OCI-LY7 (cell line): ENCODE measurements around the gene RSAD2. TPM values are rescaled to one million over a fixed set of nuclear protein-coding genes. Genes with fewer than 3 reads are reported as not detected.

Experiments
- BruUV-seq: library from RNA; stranded (reverse); fragments of 400-500 nt; replicated peaks from 2 replicates; lab custom pipeline; 2021; lab: Mats Ljungman, UMichigan
- CTCF ChIA-PET: fragments of 300-600 bp; sonication (Branson Sonifier 250); formaldehyde crosslinking; loops from one replicate; lab custom pipeline; 2022; ENCODE audit warnings: antibody characterized with exemption; ENCODE audit not compliant: unreplicated experiment; lab: Charles Lee
- POLR2A ChIA-PET: fragments of 300-600 bp; sonication (Branson Sonifier 250); formaldehyde crosslinking; loops from one replicate; lab custom pipeline; 2022; ENCODE audit warnings: antibody characterized with exemption; lab: Charles Lee
- DNase-seq: peaks from one replicate; pipeline ENCODE4 v3.0.0-alpha.2; 2015; ENCODE audit warnings: low spot score
- H2AFZ ChIP-seq: fragments of 200-600 bp; sonication (generic), shearing (Covaris generic); 2 replicates; pipeline ENCODE4 v1.6.1; 2014; ENCODE audit warnings: mild to moderate bottlenecking, antibody characterized with exemption, low read length, moderate library complexity
- H3K27ac ChIP-seq: fragments of 200-600 bp; sonication (generic); 2 replicates; pipeline ENCODE4 v1.5.1; 2014; ENCODE audit warnings: mixed run types, low read depth, mild to moderate bottlenecking, moderate library complexity, low read length, inconsistent platforms; ENCODE audit not compliant: poor library complexity, severe bottlenecking
- H3K36me3 ChIP-seq: fragments of 200-600 bp; sonication (generic); 2 replicates; pipeline ENCODE4 v1.6.1; 2014; ENCODE audit warnings: mild to moderate bottlenecking, antibody characterized with exemption, low read length, moderate library complexity, mixed read lengths; ENCODE audit not compliant: insufficient read depth
- H3K4me1 ChIP-seq: fragments of 200-600 bp; sonication (generic); 2 replicates; pipeline ENCODE4 v1.5.1; 2014; ENCODE audit warnings: mild to moderate bottlenecking, low read length; ENCODE audit not compliant: insufficient read depth, poor library complexity, severe bottlenecking
- H3K4me2 ChIP-seq: fragments of 200-600 bp; sonication (generic); 2 replicates; pipeline ENCODE4 v1.6.1; 2014; ENCODE audit warnings: mild to moderate bottlenecking, low read length
- H3K4me3 ChIP-seq: fragments of 200-600 bp; sonication (generic); 2 replicates; pipeline ENCODE4 v1.5.1; 2014; ENCODE audit warnings: mild to moderate bottlenecking, low read depth, low read length; ENCODE audit not compliant: poor library complexity, severe bottlenecking
- H3K79me2 ChIP-seq: fragments of 200-600 bp; sonication (generic); 2 replicates; pipeline ENCODE4 v1.6.1; 2016; ENCODE audit warnings: low read depth, mild to moderate bottlenecking, low read length, moderate library complexity, mixed read lengths; ENCODE audit not compliant: insufficient read depth
- H3K9me2 ChIP-seq: fragments of 200-600 bp; sonication (generic); 2 replicates; pipeline ENCODE4 v1.6.1; 2016; ENCODE audit warnings: mild to moderate bottlenecking, low read length, mixed read lengths; ENCODE audit not compliant: insufficient read depth
- H3K9me3 ChIP-seq: fragments of 200-600 bp; sonication (generic); 2 replicates; pipeline ENCODE4 v1.6.1; 2014; ENCODE audit warnings: mild to moderate bottlenecking, mixed run types, low read length, mixed read lengths
- H4K20me1 ChIP-seq: fragments of 200-600 bp; sonication (generic); 2 replicates; pipeline ENCODE4 v1.6.1; 2014; ENCODE audit warnings: mild to moderate bottlenecking, antibody characterized with exemption, low read length, moderate library complexity, mixed read lengths; ENCODE audit not compliant: insufficient read depth
- CTCF ChIP-seq: fragments of 200-600 bp; sonication (generic); conservative IDR thresholded peaks from 2 replicates; pipeline ENCODE4 v1.5.1; 2014; ENCODE audit warnings: mild to moderate bottlenecking, antibody characterized with exemption, low read length, moderate library complexity, mixed read lengths
- EZH2phosphoT487 ChIP-seq: fragments of 200-600 bp; sonication (generic); IDR thresholded peaks from 2 replicates; pipeline ENCODE4 v1.6.1; 2018; ENCODE audit warnings: low read depth, borderline replicate concordance, mild to moderate bottlenecking, mixed run types, antibody characterized with exemption, low read length, moderate library complexity, mixed read lengths
- intact Hi-C: fragments of 100-400 bp; cut with micrococcal nuclease; formaldehyde crosslinking; loops from one replicate; pipeline ENCODE4 v1.10.0; 2022; ENCODE audit not compliant: unreplicated experiment
- total RNA-seq, 2 experiments: library from RNA; depleted of rRNA in 1 of 2; stranded (reverse); fragments of >200 nt in 1 of 2; shearing (Covaris generic) in 1 of 2; gene quantifications; 2 replicates each; pipeline ENCODE4 v1.2.3, GENCODE V29; 2014 to 2022

Gene RSAD2
- total RNA-seq, 2 experiments from 2014 or later = not detected

- no peaks in the 10 kb centered on the region for H3K4me1 ChIP-seq
- DNase-seq = no peak
- H3K27ac ChIP-seq = no peak overlapping the region
- H2AFZ ChIP-seq = no peak overlapping the region
- H3K79me2 ChIP-seq = no peaks in the 10 kb centered on the region
- H4K20me1 ChIP-seq = no peaks in the 10 kb centered on the region
- ChIA-PET CTCF (no interaction called here), POLR2A (no interaction called here)
- H3K36me3 ChIP-seq = no peaks in the 10 kb centered on the region
- intact Hi-C loops = no loop called here
- H3K4me2 ChIP-seq = no peak overlapping the region
- BruUV-seq = no TSS peak
- peaks cover 16% of the 10 kb centered on the region for H3K9me3 ChIP-seq
- no peak overlapping the region for H3K4me3 ChIP-seq
- H3K9me2 ChIP-seq = no peaks in the 10 kb centered on the region
- TF ChIP-seq EZH2phosphoT487 (no peak), CTCF (no peak)
These were observed 43.4 kb upstream of the RSAD2 start for GRCh38 chr2:6834163-6834562.

- H3K4me2 ChIP-seq = no peak overlapping the region
- H3K9me2 ChIP-seq = no peaks in the 10 kb centered on the region
- H3K27ac ChIP-seq = no peak overlapping the region
- CTCF ChIA-PET = no interaction called here
- no peaks in the 10 kb centered on the region for H3K36me3 ChIP-seq
- no peak for TF ChIP-seq EZH2phosphoT487
- no peak overlapping the region for H3K4me3 ChIP-seq
- no TSS peak for BruUV-seq
- DNase-seq = no peak
- no peak overlapping the region for H2AFZ ChIP-seq
- no peaks in the 10 kb centered on the region for H3K4me1 ChIP-seq
- H4K20me1 ChIP-seq = no peaks in the 10 kb centered on the region
- H3K79me2 ChIP-seq = no peaks in the 10 kb centered on the region
- intact Hi-C loops = no loop called here
- H3K9me3 ChIP-seq = peaks cover 16% of the 10 kb centered on the region
- POLR2A ChIA-PET = interaction anchor here (0.6 to 1.4 kb wide), 2 partner anchors 11 to 854 kb away, joined by 3 read pairs; no protein-coding TSS in a partner anchor
These were observed 42.1 kb upstream of the RSAD2 start for GRCh38 chr2:6835467-6835866.

GRCh38 chr2:6838673-6839319 lies 38.8 kb upstream of the RSAD2 start:
- Histone ChIP-seq H3K9me2 (no peaks in the 10 kb centered on the region), H3K27ac (no peak overlapping the region), H3K36me3 (no peaks in the 10 kb centered on the region), H4K20me1 (no peaks in the 10 kb centered on the region), H3K79me2 (no peaks in the 10 kb centered on the region), H3K4me1 (no peaks in the 10 kb centered on the region), H3K4me3 (no peak overlapping the region), H3K9me3 (peaks cover 1% of the 10 kb centered on the region; the same call in 1 of the 2 replicates), H2AFZ (no peak overlapping the region), H3K4me2 (no peak overlapping the region)
- no TSS peak for BruUV-seq
- TF ChIP-seq EZH2phosphoT487 (no peak), CTCF (no peak)
- DNase-seq = no peak
- intact Hi-C loops = no loop called here
- ChIA-PET POLR2A (no interaction called here), CTCF (no interaction called here)
